Measurements from ENCODE around the gene VPS18.

VPS18 gene

DNA sequence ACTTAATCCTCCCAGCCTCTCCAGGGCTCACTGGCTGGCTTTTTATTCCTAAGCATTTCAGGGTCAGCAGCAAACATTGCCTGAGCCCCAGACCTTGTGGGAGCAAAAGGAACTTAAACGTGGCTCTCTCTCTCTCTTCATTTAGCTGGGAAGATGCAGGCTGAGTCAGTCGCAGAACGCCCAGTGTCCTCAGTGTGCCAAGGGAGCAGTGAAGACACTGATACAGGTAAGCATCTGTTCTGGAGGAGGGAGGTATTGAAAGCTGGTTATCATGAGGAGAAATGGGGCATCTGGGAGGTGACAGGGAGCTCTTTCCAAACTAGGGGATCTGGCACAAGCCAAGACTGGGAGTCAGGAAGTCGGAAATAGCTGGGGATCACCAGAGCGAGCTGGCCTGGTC is 24.6 kb upstream of the VPS18 start:
- no peak for DNase-seq (ENCODE audit: low read depth)

DNA sequence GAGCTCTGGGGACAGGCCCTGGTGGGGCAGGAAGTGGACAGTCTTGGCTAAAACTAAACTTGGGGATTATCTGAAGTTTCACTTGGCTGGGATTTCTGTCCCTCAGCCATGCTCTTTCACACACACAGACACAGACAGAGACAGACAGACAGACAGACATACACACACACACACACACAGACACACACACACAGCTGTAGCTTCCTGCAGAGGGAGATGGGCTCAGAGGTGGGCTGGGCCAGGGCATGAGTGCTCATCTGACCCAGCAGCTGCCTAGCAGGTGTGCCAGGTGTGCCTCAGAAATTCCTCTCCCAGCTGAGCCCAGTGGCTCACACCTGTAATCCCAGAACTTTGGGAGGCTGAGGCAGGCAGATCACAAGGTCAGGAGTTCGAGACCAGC is 23.5 kb upstream of the VPS18 start:
- DNase-seq (ENCODE audit: low read depth), result no peak

DNA sequence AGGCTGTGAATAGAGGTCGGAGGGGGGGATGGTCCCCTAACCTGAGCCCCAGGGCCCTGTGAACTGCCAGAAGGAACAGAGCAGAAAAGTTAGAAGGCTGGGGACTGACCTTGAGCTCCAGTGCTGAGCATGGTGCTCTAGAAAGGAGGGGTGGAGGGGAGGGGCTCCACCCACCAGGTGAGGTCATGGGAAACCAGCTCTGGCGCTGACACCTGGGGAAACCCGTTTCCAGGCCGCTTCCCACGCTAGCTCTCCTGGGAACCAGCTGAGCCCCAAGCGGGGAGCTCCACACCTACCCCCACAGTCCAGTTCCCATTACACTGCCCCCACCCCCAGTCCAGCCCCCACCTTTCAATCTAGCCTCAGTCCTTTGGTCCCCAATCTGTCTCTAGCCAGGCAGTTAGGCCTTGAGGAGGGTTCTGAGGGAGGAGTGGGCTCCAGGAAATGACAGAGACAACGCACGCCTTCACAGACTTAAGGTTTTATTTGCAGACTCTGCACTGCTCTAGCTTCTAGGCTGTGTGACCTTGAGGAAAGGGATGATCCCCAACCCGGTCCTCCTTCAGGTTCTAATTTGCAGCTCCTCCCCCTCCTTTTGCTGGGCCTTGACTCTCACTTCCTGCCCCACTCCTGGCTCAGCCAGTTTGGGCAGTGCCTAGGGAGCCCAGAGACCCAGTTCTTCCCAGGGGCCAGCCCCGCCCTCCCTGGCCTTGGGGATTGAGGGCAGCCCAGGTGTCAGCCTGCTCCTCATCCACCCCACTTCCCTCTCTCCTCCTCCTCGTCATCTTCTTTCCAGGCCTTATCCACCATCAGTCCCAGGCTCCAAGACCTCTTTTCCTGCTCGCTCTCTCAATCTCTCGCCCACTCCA is 22.3 kb upstream of the VPS18 start:
- peak; percentile 20 for DNase-seq (ENCODE audit: low read depth)

DNA sequence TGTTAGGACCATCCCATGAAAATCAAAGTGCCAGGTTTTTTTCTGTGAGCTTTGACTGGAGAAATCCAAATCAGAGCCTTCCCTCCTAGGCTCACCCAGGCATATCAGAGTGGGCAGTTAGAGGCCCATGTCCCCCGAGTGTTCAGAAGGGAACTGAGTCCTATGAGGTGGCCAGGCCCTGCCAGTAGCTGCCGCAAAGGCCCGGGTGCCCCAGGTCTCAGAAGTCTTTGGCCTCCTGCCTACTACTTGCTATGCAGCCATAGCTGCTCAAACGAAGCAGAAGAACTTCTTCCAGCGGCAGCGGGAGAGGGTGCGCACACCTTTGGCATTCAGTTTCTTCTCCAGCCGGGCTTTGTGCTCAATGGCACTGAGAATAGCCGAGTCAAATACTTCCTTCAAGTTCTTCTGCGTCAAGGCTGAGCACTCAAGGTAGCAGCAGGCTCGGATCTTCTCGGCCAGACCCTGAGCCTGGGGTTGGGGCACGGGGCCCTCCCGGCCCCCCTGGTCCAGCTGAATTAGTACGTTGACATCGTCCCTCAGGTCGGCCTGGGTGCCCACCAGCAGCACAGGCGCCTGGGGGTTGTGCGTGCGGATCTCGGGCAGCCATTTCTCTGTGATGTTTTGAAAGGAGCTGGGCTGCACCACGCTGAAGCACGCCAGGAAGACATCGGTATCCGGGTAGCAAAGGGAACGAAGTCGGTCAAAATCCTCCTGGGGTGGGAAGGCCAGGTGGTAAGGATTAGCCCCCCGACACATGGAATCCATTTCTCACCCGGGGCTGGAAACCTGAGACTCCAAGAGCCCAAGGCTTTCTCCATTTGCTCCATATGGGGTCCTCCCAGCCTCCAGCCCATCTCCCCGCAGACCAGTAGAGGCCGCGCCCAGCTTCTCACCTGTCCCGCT is 21.2 kb upstream of the VPS18 start:
- no peak for DNase-seq (ENCODE audit: low read depth)

DNA sequence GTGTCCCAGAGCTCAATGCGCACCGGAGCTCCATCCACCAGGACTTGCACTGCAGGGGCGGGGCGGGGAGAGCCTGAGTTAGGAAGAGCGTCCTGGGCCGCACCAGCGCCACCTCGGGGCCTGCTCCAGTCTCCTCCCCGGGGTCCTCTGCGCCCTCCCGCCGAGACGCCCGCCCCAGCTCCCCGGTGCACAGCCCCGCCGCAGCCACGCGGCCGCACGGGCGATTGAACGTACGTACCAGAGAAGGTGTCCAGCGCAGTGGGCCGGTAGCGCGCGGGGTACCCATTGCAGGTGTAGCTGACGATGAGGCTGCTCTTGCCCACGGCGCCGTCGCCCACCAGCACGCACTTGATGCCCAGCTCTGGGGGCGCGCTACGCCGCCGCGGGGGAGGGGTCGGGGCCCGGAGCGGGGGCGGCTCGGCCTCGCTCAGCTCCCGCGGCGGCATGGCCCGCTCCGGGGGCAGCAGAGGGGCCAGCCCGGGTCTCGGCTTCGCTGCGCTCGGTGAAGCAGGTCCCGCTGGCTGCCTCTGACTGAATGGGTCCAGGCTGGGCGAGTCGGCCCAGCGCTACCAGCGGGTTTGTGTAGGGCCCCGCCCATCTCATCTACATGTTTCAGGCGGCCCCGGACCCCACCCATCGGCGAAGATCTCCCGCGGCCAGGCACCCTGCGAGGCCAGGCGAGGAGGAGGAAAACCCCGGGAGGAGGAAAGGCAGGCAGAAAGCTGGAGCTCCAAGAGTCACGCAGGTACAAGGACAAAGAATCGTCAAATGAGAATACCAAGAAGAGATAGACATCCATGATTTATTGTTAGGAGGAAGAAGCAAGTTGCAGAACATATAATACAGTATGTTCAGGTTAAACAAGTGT is 20.3 kb upstream of the VPS18 start, which contains the start of gene RHOV:
RHOV (minus strand) TSS at position 541 of the 868 bp plus-strand sequence; CDS start at position 446, 95 bp downstream.
- peak; percentile 49 for DNase-seq (ENCODE audit: low read depth)

DNA sequence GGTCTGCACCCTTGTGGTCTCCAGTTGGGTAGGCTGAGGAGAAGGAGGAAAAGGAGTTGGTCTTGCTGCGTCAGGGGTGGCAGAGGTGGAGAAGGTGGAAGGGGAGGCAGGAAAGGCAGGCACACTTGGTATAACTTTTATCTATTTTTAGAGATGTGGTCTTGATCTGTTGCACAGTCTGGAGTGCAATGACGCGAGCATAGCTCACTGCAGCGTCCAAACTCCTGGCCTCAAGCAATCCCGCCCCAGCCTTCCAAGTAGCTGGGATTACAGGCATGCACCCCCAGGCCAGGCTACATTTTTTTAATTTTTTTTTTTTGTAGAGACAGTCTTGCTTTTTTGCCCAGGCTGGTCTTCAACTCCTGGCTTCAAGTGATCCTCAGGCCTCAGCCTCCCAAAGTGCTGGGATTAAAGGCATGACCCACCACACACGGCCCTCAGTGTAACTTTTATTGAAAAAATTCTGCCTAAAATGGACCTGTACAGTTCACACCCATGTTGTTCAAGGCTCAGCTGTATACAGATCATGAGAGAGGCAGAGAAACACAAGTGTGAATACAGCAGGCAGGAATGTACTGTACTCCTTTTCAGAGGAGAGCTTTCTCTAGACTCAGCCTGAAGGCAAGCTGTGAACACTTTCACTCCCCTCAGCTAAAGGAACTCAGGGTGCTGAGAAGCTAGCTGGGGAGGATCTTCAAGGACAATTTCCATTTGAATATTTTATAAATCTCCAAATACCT is 18.1 kb upstream of the VPS18 start:
- no peak for DNase-seq (ENCODE audit: low read depth)

DNA sequence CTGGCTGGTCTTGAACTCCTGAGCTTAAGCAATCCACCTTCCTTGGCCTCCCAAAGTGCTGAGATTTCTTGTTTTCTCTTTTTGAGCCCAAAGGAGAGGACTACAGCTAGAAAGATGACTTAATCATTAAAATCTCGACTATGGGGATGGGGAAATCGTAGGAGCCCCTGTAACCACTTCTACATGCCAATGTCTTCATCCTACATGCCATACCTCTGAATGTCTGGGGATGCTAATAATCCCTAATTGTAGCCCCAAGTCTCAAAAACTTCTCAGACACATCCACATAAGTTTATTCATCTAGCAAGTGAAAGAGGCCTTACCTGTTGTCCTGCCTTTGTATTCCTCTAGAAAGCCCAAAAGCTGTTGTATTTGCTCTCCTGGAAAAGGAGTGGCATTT is 16.6 kb upstream of the VPS18 start:
- no peak for DNase-seq (ENCODE audit: low read depth)

DNA sequence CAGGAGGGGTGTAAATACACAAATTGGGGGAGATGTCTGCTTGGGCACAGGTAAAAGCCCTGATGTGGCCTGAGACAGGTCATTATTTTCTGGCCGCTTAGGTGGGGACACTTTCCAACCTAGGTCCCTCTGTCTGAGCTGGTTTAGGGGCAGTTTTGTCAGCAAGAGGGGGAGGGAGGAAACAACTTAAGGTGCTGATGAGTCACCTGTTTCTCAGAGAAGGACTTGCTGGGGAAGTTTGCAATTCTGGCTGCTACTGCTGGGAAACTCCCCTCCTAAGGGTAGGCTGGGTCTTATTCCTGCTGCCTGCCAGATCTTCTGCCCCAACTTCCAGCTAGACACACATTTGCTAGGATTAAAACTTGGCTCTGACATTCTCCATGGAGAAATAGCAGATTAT is 15.5 kb upstream of the VPS18 start:
- peak; percentile 12 for DNase-seq (ENCODE audit: low read depth)

DNA sequence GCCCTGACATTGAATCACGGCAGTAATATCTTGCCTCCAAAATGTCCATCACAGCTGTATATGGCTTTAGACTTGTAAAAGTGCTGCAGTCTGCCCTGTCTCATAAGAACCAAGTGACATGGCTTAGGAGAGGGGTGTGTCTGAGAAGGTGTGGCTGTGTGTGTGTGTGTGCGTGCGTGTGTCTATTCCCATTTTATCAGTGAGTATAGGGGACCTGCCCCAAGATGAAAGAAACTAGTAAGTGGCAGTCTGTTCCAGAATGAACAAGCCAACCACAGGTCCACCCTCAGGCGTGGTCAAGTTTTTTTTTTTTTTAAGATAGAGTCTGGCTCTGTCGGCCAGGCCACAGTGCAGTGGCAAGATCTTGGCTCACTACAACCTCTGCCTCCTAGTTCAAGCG is 14.6 kb upstream of the VPS18 start:
- no peak for DNase-seq (ENCODE audit: low read depth)

DNA sequence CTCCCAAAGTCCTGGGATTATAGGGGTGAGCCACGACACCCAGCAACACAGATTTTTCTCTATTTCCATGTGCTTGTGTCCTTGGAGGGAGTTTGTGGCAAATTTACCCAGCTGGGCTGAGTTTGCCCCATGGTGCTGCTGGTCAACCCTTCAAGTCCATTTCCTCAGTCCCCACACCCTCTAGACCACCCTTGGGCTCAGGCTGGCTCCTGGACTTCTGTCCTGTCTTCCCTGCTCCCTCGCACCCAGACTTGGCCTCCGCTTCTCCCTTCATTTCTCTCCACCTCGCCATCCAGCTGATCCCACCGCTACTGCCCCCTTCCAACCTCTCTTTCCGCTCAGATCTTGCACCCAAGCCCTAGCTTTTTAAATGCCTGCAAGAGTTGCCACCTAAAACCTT is 12.9 kb upstream of the VPS18 start:
- DNase-seq (ENCODE audit: low read depth), result no peak

DNA sequence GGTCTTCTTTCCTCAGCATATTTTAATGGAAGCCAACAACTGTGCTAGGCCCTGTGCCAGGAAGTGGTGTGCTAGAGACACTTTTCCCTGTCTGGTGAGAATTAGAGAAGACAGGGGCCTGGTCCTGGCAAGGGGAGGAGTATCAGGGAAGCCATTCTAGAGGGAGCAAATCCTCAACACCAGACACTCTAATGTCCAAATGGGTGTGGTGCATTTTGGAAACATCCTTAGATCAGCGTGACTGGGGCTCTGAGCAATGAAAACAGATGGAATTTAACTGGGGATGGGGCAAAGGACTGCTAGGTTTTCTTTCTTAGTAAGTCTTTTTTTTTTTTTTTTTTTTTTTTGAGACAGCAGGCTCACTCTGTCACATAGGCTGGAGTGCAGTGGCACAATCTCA is 7.7 kb upstream of the VPS18 start:
- no peak for DNase-seq (ENCODE audit: low read depth)

DNA sequence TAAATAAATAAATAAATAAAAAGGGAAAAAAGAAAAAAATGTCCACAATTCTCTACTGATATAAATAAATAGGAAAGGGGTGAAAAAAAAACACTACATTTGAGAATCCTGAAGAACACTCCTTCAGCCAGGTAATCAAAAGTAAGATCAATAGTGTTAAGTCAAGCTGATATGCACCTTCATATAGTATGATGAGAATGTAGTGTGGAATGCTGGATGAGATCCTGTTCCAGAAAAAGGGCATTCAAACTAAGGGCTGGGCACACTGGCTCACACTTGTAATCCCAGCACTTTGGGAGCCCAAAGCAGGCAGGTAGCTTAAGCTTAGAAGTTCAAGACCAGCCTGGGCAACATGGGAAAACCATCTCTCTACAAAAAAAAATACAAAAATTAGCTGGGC is 5.1 kb upstream of the VPS18 start:
- DNase-seq (ENCODE audit: low read depth), result no peak

DNA sequence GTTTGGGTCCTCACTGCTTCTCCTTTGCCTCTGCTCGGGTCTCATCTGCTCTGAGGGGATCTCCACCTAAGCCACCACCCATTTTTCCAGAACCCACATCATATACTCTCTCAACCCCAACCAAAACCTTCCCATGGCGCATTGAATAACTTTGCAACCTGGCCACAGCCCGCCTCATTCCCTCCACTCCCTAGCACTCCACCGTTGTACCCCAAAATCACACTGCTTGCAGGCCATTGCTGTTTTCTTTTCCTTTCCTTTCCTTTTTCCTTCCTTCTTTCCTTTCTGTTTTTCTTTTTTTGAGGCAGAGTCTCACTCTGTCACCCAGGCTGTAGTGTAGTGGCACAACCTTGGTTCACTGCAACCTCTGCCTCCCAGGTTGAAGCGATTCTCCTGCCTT is 3.1 kb upstream of the VPS18 start:
- DNase-seq (ENCODE audit: low read depth), result no peak

DNA sequence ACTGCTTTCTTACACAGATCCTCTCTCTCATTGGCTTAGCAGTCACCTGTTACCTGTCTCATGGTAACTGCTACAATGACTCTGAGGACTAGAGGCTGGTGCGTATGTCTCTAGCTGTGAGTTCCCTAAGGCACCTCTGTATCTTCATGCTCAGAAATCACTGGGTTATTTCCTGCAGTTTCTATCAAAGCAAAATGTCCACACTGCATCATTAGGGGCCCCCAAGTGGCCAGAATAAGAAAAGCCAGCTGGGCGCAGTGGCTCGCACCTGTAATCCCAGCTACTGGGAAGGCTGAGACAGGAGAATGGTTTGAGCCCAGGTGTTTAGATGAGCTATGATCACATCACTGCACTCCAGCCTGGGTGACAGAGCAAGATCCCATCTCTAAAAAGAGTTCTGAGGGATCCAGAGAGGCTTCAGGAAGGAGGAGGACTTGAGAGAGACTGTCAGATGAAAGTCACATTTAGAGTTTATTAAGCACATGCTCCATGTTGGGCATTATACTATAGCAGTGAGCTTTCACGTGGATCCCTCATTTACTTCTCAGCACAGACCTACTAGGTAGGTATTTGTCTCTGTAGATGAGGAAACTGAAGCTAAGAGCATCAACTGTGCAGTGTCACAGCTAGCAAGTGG is 2.3 kb upstream of the VPS18 start:
- no peak for DNase-seq (ENCODE audit: low read depth)

DNA sequence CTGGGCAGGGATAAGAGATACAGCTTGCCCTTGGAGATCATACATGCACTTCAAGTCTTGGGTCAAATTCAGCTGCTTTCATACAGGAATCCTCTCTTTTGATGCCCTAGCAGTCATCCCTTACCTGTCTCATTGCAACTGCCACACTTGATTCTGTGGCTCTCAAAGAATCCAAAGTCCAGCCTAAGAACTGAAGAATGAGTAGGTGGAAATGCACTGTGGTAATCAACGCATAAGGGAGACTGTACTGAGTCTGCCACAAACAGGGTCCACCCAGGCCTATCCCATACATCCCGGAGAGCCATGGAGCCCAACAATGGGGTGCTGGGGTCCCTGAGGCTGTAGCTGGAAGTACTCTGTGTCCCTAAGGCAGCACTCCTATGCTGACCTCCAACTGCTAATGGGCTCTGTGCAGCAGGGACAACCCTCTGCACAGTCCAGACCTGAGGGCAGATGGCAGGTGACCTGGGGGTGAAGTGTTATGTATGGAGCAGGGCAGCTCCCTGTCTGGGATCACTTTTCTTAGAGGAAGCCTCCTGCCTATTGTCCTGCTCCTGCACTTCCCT is 1.7 kb upstream of the VPS18 start:
- DNase-seq (ENCODE audit: low read depth), result no peak

DNA sequence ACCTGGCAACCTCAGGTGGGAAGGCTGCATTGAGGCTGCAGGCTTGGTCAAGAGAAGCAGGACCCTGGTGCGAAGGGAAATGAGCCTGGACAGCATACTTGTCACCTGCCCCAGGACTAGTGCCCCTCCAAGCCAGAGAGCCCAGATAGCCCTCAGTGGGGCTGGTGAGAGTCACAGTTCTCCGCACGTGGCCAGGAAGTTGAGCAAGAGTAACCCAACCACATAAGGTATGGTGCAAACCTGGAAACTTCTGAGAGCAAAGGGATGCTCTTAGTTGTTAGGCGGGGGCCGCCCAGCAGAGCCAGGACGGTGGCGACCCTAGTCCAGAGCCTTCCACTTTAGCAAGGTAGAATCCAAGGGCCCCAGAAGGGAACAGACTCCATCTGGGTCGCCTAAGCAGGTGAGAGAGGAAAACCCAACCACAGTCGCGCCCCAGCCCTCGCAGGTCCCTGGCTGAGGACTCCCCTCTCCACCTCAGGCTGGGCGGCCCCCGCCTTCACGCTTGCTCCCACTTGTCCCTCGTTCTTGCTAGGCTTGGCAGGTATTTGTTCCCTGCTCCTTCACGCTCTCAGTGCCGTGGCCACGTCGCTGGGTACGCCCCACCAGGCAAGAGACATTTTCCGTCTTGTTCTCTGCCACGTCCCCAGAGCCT is 1.1 kb upstream of the VPS18 start:
- no peak for DNase-seq (ENCODE audit: low read depth)

DNA sequence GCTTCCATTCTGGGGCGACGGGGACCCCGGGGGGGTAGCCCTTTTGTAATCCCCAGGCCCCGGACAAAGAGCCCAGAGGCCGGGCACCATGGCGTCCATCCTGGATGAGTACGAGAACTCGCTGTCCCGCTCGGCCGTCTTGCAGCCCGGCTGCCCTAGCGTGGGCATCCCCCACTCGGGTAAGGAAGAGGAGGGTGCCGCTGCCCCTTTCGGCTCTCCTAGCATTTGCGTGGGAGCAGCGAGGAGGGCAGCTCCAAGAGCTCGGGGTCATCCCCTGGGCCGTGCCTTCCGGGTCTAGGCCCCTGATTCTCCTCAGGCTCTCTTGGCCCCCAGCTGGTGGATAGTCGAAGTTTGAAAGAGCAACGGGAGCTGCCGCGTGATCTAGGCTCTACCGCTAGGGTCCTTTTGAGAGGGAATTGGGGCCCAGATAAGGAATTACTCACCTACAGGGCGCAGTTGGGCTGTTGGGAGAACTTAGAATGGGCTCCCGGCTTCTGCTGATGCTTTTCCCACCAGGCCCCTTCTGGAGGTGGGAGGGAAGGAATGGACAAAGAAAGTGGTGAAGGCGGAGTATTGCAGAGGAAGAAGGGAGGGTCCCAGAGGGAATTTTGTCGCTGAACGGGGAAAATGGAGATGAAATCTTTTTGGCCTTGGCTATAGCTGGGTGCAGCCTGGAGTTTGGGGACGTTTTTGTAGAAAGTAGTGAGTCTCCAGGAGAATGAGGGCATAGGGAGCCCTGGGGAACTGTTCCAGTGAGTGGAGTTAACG is 615 bp downstream of the VPS18 start:
- peak; percentile 54 for DNase-seq (ENCODE audit: low read depth)

DNA sequence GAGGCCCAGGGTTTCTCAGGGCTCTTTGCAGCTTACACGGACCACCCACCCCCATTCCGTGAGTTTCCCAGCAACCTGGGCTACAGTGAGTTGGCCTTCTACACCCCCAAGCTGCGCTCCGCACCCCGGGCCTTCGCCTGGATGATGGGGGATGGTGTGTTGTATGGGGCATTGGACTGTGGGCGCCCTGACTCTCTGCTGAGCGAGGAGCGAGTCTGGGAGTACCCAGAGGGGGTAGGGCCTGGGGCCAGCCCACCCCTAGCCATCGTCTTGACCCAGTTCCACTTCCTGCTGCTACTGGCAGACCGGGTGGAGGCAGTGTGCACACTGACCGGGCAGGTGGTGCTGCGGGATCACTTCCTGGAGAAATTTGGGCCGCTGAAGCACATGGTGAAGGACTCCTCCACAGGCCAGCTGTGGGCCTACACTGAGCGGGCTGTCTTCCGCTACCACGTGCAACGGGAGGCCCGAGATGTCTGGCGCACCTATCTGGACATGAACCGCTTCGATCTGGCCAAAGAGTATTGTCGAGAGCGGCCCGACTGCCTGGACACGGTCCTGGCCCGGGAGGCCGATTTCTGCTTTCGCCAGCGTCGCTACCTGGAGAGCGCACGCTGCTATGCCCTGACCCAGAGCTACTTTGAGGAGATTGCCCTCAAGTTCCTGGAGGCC is 5.4 kb downstream of the VPS18 start:
- no peak for DNase-seq (ENCODE audit: low read depth)

Measured in activated T-helper 9 cell treated with anti-CD3 and anti-CD28 coated beads, Interleukin-2, amount 50 U/mL, for 16 hours (primary cell).